K562 (cell line): ENCODE measurements around the gene HOXB3. TPM values are rescaled to one million over a fixed set of nuclear protein-coding genes. Genes with fewer than 3 reads are reported as not detected.
A peak's percentile ranks its signal among the peaks of the same experiment; 100 is the strongest.

Experiments
- E2F6 ChIP-seq, 2 experiments: IDR thresholded peaks; 2 replicates each; pipeline ENCODE4 v1.6.1; 2011; ENCODE audit warnings: borderline replicate concordance in 1 of 2, control low read depth in 1 of 2, low read depth in 1 of 2, low read length in 1 of 2, mild to moderate bottlenecking in 1 of 2, mixed read lengths in 1 of 2, moderate library complexity in 1 of 2; ENCODE audit not compliant: insufficient read depth in 1 of 2, insufficient read length in 1 of 2, poor library complexity in 1 of 2, severe bottlenecking in 1 of 2; ENCODE audit errors: extremely low read depth in 1 of 2
- GTF2A2 ChIP-seq: IDR thresholded peaks from 2 replicates; pipeline ENCODE4 v1.6.1; 2016; ENCODE audit warnings: mild to moderate bottlenecking, missing genetic modification characterization, missing compliant biosample characterization
- LARP7 ChIP-seq: fragments of 450-650 bp; IDR thresholded peaks from 2 replicates; pipeline ENCODE4 v1.6.1; 2016
- MEF2A ChIP-seq: IDR thresholded peaks from 2 replicates; pipeline ENCODE4 v1.6.1; 2011; ENCODE audit warnings: low read depth, mild to moderate bottlenecking, low read length, moderate library complexity; ENCODE audit not compliant: control insufficient read depth
- MGA ChIP-seq: fragments of 450-650 bp; IDR thresholded peaks from 2 replicates; pipeline ENCODE4 v1.6.1; 2016; ENCODE audit warnings: mild to moderate bottlenecking, moderate library complexity
- MTA1 ChIP-seq: fragments of 450-650 bp; IDR thresholded peaks from 2 replicates; pipeline ENCODE4 v1.6.1; 2017; ENCODE audit warnings: borderline replicate concordance
- PHB2 ChIP-seq: fragments of 450-650 bp; IDR thresholded peaks from 2 replicates; pipeline ENCODE4 v1.6.1; 2017; ENCODE audit warnings: low read depth
- SMARCC2 ChIP-seq: fragments of 450-650 bp; IDR thresholded peaks from 2 replicates; pipeline ENCODE4 v1.6.1; 2017; ENCODE audit warnings: antibody characterized with exemption, moderate library complexity, mild to moderate bottlenecking, low read depth
- ZBTB11 ChIP-seq, 3 experiments: fragments of 200-800 bp in 1 of 3; fragments of 250-450 bp in 1 of 3; fragments of 450-650 bp in 1 of 3; sonication (Bioruptor Pico) in 1 of 3; sonication (Bioruptor generic) in 1 of 3; formaldehyde crosslinking in 1 of 3; IDR thresholded peaks; 2 replicates each; pipeline versions ENCODE4 v1.6.1 to v1.8.0; 2016 to 2022; ENCODE audit warnings: mild to moderate bottlenecking in 2 of 3, missing genetic modification characterization in 2 of 3, missing compliant biosample characterization in 1 of 3, moderate library complexity in 1 of 3
- ZNF232 ChIP-seq: sonication (generic); formaldehyde crosslinking; IDR thresholded peaks from 2 replicates; pipeline ENCODE4 v1.8.0; 2022; ENCODE audit warnings: mild to moderate bottlenecking, missing genetic modification reagents
- polyA plus RNA-seq, 8 experiments: library from polyadenylated mRNA; depleted of rRNA in 4 of 8; stranded (reverse) in 5 of 8; unstranded in 3 of 8; fragments of >200 nt; fragmentation: Nextera tagmentation in 2 of 8; fragmentation: Illumina TruSeq in 1 of 8; extraction: Ambion mirVana in 2 of 8; extraction: Trizol in 1 of 8; gene quantifications; 2 replicates each; pipeline versions ENCODE4 v1.2.1 to v1.2.3, GENCODE V29; 2011 to 2014; ENCODE audit warnings: inconsistent platforms in 1 of 8, missing spikeins in 1 of 8
- total RNA-seq, 7 experiments: library from RNA; depleted of rRNA in 6 of 7; stranded (reverse); fragments of >200 nt in 6 of 7; fragmentation: Illumina TruSeq in 2 of 7; extraction: Trizol in 2 of 7; gene quantifications; 2 replicates each; pipeline versions ENCODE4 v1.2.1 to v1.2.3, GENCODE V29; 2011 to 2021; ENCODE audit warnings: low replicate concordance in 1 of 7

The HOXB3 gene
- total and polyA plus RNA-seq, 9 of the 15 experiments (the other 6 are each of a cell fraction or from before 2014, with no cell fraction given): 2.4 to 41.3 (median 20.2) TPM

- peak; percentile 21; the same call in 1 of the 2 replicates for TF ChIP-seq MGA
- no peak for TF ChIP-seq MTA1
- peak in 1 of 3 experiments; percentile 53; a peak in 1 of 6 replicates for TF ChIP-seq ZBTB11 (CRISPR knock-in tag; IDR thresholded peaks at IDR 0.05)
- TF ChIP-seq MEF2A: no peak
- TF ChIP-seq ZNF232: no peak
- TF ChIP-seq GTF2A2 (tag): 0 out of 2 replicates have a peak, but pooled peaks have one; percentile 35
- TF ChIP-seq SMARCC2: peak; percentile 82
- peak in 1 of 2 experiments; percentile 33 for TF ChIP-seq E2F6 (IDR thresholded peaks at IDR 0.05; ENCODE audit: borderline replicate concordance in 1 of 2, extremely low read depth in 1 of 2, insufficient read depth in 1 of 2, insufficient read length in 1 of 2, low read depth in 1 of 2, low read length in 1 of 2, poor library complexity in 1 of 2, severe bottlenecking in 1 of 2)
- no peak for TF ChIP-seq PHB2
- TF ChIP-seq LARP7: no peak
Observed at GRCh38 chr17:48630925-48631692, 41.1 kb upstream of the HOXB3 start (continued).
